AG09319 (cell line): ENCODE measurements around the gene TIMM44.

Source experiments
- DNase-seq: peaks from one replicate; pipeline ENCODE4 v3.0.0-alpha.2; 2010; ENCODE audit warnings: low read depth; ENCODE audit errors: extremely low read depth
- TF ChIP-seq, protein P1 (sequence below): IDR thresholded peaks from 2 replicates; pipeline ENCODE4 v1.5.1; 2011; ENCODE audit warnings: low read depth, mild to moderate bottlenecking, inconsistent platforms, low read length, moderate library complexity

TIMM44 gene

DNA sequence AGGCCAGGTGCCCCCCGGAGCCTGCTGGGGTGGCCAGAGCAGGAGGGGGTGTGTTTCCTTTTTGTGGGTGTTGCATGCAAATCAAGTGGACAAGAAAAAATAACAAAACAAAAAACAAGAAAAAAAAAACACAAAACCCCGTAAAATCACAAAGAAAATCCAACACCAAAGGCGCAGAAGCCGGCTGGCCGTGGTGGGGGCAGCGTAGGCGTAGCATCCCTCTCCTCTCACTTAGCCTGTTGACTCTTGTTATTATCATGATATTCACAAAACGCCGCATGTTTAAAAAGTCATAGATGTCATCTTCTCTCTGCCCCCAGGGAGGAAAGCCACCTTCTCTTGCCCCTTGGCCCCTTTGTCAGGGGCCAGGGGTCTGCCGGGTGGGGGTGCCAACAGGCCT lies 29.8 kb downstream of the TIMM44 start:
- no peak for DNase-seq
- TF ChIP-seq, protein P1, sequence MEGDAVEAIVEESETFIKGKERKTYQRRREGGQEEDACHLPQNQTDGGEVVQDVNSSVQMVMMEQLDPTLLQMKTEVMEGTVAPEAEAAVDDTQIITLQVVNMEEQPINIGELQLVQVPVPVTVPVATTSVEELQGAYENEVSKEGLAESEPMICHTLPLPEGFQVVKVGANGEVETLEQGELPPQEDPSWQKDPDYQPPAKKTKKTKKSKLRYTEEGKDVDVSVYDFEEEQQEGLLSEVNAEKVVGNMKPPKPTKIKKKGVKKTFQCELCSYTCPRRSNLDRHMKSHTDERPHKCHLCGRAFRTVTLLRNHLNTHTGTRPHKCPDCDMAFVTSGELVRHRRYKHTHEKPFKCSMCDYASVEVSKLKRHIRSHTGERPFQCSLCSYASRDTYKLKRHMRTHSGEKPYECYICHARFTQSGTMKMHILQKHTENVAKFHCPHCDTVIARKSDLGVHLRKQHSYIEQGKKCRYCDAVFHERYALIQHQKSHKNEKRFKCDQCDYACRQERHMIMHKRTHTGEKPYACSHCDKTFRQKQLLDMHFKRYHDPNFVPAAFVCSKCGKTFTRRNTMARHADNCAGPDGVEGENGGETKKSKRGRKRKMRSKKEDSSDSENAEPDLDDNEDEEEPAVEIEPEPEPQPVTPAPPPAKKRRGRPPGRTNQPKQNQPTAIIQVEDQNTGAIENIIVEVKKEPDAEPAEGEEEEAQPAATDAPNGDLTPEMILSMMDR, result no peak

DNA sequence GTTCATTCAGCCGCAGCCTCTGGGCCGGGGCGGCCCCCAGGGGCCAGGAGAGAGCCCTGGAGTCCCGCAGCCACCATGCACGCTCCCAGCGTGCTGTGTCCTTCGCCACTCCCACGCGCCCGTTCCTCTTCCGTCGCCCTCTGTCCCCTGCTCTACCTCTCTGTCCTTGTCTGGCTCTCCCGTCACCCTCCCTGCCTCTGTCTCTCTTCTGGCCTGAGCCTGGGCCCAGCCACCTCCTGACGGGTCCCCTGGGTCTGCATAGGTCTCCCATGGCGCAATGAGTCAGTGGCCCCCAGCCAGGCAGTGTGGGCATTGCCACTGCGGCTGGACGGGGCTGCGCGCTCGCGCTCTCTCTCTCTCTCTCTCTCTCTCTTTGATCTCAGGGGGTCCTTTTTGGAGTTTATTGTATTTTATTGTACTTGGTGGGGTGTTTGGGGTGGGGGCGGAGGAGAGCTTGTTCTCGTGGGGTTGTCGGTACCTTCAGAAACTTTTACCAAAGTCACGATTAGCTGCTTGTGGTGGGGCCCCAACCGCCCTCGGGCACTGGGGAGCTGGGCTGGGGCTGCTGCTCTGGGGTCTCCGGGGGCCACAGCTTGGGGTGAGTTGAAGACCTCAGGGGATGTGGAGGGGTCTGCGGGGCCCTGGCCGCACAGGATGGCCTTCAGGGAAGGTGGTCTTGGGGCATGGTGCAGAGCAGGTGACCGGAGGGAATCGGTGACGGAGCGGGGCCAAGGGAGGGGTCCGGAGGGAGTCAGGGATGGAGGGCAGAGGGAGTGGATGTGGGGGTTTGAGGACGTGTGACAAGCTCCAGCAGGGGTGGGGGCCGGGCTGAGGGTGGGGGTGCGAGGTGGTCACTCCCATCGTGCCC lies 30.5 kb downstream of the TIMM44 start:
- DNase-seq, result no peak

DNA sequence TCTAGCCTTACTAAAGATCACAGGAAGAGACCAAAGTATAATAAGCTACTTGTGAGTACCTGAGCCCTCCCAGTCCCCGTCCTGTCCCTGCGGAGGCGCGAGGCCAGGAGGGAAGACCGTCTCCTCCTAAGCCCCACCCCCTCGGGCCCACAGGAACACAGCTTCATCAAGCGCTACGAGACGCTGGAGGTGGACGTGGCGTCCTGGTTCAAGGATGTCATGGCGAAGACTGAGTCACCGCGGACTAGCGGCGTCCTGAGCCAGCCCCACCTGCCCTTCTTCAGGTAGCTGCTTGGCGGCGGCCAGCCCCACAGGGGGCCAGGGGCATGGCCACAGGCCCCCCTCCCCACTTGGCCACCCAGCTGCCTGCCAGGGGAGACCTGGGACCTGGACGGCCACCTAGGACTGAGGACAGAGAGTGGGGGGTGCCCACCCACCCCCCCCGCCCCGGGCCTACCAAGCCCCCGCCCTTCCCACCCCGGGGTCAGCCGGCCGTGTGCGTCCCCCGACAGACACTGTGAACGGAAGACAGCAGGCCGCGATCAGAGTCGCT lies 31.2 kb downstream of the TIMM44 start:
- TF ChIP-seq, protein P1, result no peak

More for the DNA sequence above, 30.5 kb downstream of the TIMM44 start:
- TF ChIP-seq, protein P1, result no peak

DNA sequence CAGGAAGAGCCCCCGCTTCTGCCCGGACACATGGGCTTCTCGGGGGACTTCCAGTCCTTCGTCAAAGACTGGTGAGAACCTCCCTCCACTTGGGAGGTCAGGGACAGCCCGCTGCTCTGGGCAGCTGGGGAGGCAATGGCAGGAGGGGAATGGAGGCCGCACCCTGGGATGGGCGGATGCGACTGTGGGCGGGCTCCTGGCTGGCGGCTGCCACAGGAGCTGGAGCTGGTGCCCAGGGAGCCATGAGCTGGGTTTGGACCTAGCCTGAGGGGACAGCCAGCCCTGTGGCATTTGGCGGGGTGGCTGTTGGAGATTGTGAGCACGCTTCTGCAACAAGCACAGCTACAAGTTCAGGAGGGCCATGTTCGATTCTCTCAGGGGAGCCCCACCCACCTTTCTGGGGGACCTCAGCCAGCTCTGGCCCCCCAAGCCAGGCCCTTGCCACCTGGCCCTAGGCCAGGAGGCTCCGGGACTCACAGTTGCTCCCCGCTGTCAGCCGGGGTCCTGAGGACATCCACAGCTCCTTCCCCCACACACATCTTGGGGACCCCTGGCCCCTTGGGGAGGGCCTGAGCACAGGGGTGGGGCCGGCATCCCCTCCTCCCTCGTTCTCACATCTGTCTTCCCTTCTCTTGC lies 31.8 kb downstream of the TIMM44 start:
- no peak for DNase-seq
- TF ChIP-seq, protein P1, result no peak

More for the DNA sequence above, 31.2 kb downstream of the TIMM44 start:
- DNase-seq, result no peak

DNA sequence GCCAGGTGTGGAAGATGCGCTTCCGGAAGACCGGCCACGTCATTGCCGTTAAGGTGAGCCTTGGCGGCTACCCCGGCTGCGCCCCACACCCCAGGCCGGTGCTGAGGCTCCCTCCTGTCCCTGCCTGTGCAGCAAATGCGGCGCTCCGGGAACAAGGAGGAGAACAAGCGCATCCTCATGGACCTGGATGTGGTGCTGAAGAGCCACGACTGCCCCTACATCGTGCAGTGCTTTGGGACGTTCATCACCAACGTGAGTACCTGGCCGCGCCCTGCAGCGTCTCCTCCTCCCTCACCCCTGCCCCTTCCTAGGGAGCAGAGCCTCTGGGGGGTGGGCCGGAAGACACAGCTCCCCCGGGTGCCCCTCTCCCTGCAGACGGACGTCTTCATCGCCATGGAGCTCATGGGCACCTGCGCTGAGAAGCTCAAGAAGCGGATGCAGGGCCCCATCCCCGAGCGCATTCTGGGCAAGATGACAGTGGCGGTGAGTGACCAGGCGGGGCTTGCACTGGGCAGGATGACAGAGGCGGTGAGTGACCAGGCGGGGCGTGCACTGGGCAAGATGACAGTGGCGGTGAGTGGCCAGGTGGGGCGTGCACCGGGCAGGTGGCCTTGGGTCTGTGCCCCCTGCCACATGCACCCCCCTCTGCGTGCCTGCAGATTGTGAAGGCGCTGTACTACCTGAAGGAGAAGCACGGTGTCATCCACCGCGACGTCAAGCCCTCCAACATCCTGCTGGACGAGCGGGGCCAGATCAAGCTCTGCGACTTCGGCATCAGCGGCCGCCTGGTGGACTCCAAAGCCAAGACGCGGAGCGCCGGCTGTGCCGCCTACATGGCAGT lies 32.9 kb downstream of the TIMM44 start:
- TF ChIP-seq, protein P1, result no peak
- DNase-seq, result no peak

DNA sequence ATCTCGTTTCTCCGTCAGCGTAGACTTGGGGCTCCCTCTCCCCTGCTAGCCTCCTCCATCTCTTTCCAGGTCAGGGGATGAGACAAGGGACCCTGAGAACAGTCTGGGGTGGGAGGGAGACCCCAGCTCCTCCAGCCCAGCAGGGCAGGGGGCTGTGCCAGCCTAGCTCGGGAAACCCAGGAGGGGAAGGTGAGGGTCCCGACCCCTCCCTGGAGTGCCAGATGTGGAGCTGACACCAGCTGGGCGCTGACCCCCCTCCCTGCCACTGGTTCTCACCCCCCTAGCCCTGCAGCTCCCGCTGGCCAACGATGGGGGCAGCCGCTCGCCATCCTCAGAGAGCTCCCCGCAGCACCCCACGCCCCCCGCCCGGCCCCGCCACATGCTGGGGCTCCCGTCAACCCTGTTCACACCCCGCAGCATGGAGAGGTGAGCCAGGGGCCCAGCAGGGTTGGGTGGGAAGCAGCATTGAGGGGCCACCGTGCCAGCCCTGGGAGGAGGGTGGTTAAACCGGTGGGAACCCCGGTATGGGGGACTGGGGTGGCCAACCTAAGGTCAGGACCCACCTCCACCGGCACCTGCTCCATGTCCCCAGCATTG lies 33.9 kb downstream of the TIMM44 start:
- no peak for DNase-seq
- TF ChIP-seq, protein P1, result no peak
